Body of pancreas (tissue), 4 donors: ENCODE measurements around the gene ATP8A2.

Experiments used
- POLR2A ChIP-seq, 3 donors: fragments of 450-650 bp; IDR thresholded peaks; one replicate each; pipeline ENCODE4 v1.6.1; 2016; ENCODE audit warnings: antibody characterized with exemption in 3 of 3, mild to moderate bottlenecking in 2 of 3
- TF ChIP-seq, protein P1 (sequence below), 7 experiments: fragments of 450-650 bp in 4 of 7; fragments of 200-600 bp in 3 of 7; sonication (generic) in 3 of 7; IDR thresholded peaks; one replicate each; pipeline ENCODE4 v1.5.1; 2016 to 2019; ENCODE audit warnings: antibody characterized with exemption in 7 of 7

DNA sequence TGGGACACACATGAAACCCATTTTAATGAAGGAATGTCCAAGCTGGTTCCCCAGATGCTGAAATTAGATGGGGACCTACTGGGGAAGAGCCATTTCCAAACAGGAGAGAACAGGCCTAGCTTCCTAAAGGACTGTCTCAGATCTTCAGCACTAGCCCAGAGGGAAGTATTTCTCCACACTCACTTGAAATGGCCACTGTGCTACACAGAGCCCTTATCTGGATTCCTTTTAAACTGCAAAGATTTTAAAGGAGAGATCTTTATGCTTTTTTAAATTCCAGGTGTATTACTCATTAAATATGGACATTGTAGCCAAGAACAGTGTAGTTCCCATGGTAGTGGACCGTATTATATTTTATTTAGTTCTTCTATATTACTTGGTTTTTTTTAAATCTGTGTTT, 424.7 kb downstream of the ATP8A2 start:
- TF ChIP-seq, protein P1, sequence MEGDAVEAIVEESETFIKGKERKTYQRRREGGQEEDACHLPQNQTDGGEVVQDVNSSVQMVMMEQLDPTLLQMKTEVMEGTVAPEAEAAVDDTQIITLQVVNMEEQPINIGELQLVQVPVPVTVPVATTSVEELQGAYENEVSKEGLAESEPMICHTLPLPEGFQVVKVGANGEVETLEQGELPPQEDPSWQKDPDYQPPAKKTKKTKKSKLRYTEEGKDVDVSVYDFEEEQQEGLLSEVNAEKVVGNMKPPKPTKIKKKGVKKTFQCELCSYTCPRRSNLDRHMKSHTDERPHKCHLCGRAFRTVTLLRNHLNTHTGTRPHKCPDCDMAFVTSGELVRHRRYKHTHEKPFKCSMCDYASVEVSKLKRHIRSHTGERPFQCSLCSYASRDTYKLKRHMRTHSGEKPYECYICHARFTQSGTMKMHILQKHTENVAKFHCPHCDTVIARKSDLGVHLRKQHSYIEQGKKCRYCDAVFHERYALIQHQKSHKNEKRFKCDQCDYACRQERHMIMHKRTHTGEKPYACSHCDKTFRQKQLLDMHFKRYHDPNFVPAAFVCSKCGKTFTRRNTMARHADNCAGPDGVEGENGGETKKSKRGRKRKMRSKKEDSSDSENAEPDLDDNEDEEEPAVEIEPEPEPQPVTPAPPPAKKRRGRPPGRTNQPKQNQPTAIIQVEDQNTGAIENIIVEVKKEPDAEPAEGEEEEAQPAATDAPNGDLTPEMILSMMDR (IDR thresholded peaks at IDR 0.05): no peak
- TF ChIP-seq POLR2A (IDR thresholded peaks at IDR 0.05): no peak
